Stomach (tissue), 4 donors: Measurements from ENCODE around the gene RAMACL.

ENCODE experiments used
- POLR2A ChIP-seq, 4 donors: fragments of 450-650 bp; IDR thresholded peaks; one replicate each; pipeline ENCODE4 v1.6.1; 2016; ENCODE audit warnings: antibody characterized with exemption in 4 of 4, control low read depth in 2 of 4, mild to moderate bottlenecking in 1 of 4, moderate library complexity in 1 of 4
- POLR2AphosphoS5 ChIP-seq, 3 donors: sonication (generic); formaldehyde crosslinking; IDR thresholded peaks; one replicate each; pipeline ENCODE4 v1.6.1; 2016; ENCODE audit warnings: antibody characterized with exemption in 3 of 3
- TF ChIP-seq, protein P1 (sequence below), 7 experiments: fragments of 450-650 bp in 4 of 7; fragments of 200-600 bp in 3 of 7; sonication (generic) in 3 of 7; IDR thresholded peaks; one replicate each; pipeline ENCODE4 v1.5.1; 2016 to 2019; ENCODE audit warnings: antibody characterized with exemption in 7 of 7, control low read depth in 2 of 7, mild to moderate bottlenecking in 1 of 7

DNA sequence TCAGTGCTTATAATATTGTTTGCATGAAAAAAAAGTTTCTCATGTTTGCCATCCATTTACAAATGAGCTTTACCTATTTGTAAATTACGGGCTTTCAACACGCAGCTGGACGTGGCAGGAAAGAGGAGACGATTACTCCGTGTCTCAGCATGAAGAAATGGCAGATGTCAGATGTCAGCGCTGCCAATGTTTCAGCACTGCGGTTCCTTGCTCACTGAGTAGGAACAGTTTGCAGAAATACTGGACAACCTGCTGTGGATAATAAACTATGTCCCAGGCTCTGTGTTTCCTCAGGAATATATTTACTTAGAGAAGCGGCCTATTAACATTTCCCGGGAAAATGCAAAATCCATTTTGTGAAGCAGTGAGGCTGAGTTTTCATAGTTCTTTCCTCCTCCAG, 22.7 kb downstream of the RAMACL start:
- TF ChIP-seq, protein P1, sequence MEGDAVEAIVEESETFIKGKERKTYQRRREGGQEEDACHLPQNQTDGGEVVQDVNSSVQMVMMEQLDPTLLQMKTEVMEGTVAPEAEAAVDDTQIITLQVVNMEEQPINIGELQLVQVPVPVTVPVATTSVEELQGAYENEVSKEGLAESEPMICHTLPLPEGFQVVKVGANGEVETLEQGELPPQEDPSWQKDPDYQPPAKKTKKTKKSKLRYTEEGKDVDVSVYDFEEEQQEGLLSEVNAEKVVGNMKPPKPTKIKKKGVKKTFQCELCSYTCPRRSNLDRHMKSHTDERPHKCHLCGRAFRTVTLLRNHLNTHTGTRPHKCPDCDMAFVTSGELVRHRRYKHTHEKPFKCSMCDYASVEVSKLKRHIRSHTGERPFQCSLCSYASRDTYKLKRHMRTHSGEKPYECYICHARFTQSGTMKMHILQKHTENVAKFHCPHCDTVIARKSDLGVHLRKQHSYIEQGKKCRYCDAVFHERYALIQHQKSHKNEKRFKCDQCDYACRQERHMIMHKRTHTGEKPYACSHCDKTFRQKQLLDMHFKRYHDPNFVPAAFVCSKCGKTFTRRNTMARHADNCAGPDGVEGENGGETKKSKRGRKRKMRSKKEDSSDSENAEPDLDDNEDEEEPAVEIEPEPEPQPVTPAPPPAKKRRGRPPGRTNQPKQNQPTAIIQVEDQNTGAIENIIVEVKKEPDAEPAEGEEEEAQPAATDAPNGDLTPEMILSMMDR (IDR thresholded peaks at IDR 0.05), result no peak
- no peak for TF ChIP-seq POLR2A (IDR thresholded peaks at IDR 0.05)
- TF ChIP-seq POLR2AphosphoS5 (IDR thresholded peaks at IDR 0.05), result no peak
